SK-N-MC (cell line): ENCODE measurements around the gene RNF112.
"Not testable (repeated sequence)": the region's sequence is repeated elsewhere in the genome, so short reads cannot be mapped to it uniquely, and the experiment has no call there.

Source experiments
- EZH2 ChIP-seq: fragments of 200-600 bp; sonication (generic); IDR thresholded peaks from one replicate; pipeline ENCODE4 v1.6.1; 2017; ENCODE audit warnings: antibody characterized with exemption
- POLR2AphosphoS5 ChIP-seq: IDR thresholded peaks from 2 replicates; pipeline ENCODE4 v1.6.1; 2012; ENCODE audit warnings: mild to moderate bottlenecking, low read depth, low read length, borderline replicate concordance

GRCh38 chr17:19441288-19441687 is 30.3 kb downstream of the RNF112 start:
- TF ChIP-seq POLR2AphosphoS5, EZH2: not testable (repeated sequence)
